Esophagus squamous epithelium (tissue), 5 donors: ENCODE data around the gene BRIP1. TPM values are rescaled to one million over a fixed set of nuclear protein-coding genes. Genes with fewer than 3 reads are reported as not detected.

ENCODE experiments used
- DNase-seq: peaks from one replicate; lab custom pipeline; 2025; lab: John Stamatoyannopoulos, UW
- H3K27ac ChIP-seq, 4 donors: fragments of 200-600 bp; sonication (generic); one replicate each; pipeline ENCODE4 v1.5.1; 2016 to 2019; ENCODE audit warnings: mild to moderate bottlenecking in 1 of 4
- H3K27me3 ChIP-seq, 4 donors: fragments of 200-600 bp; sonication (generic); 1 replicate in 3 of 4; 2 replicates in 1 of 4; pipeline versions ENCODE4 v1.5.1 to v1.6.0; 2017 to 2021; ENCODE audit warnings: antibody characterized with exemption in 1 of 4
- H3K36me3 ChIP-seq, 3 donors: fragments of 200-600 bp; sonication (generic); one replicate each; pipeline ENCODE4 v1.5.1; 2016 to 2019
- H3K4me1 ChIP-seq, 3 donors: fragments of 200-600 bp; sonication (generic); one replicate each; pipeline ENCODE4 v1.5.1; 2017 to 2019
- H3K4me3 ChIP-seq, 4 donors: fragments of 200-600 bp; sonication (generic); 1 replicate in 3 of 4; 2 replicates in 1 of 4; pipeline ENCODE4 v1.5.1; 2016 to 2019; ENCODE audit warnings: mild to moderate bottlenecking in 2 of 4, moderate library complexity in 1 of 4
- H3K9me3 ChIP-seq, 3 donors: fragments of 200-600 bp; sonication (generic); one replicate each; pipeline ENCODE4 v1.5.1; 2016 to 2019
- POLR2A ChIP-seq, 4 donors: fragments of 450-650 bp; IDR thresholded peaks; one replicate each; pipeline ENCODE4 v1.6.1; 2017; ENCODE audit warnings: antibody characterized with exemption in 4 of 4, mild to moderate bottlenecking in 4 of 4, moderate library complexity in 3 of 4
- WGBS, 2 donors: methylation state at CpG; one replicate each; pipeline ENCODE4 v1.1.5; 2018; 5-methylcytosine and 5-hydroxymethylcytosine counted together
- intact Hi-C: fragments of 100-400 bp; cut with DNase I; formaldehyde crosslinking; loops from one replicate; pipeline ENCODE4 v1.15.0; 2022
- total RNA-seq, 4 donors: library from RNA; depleted of rRNA; stranded (reverse); fragments of >200 nt; gene quantifications; one replicate each; pipeline ENCODE4 v1.1.0, GENCODE V29; 2016
- TF ChIP-seq, protein P1 (sequence below), 6 experiments: fragments of 450-650 bp in 4 of 6; fragments of 200-600 bp in 2 of 6; sonication (generic) in 2 of 6; IDR thresholded peaks; one replicate each; pipeline ENCODE4 v1.5.1; 2016 to 2019; ENCODE audit warnings: antibody characterized with exemption in 6 of 6, mild to moderate bottlenecking in 4 of 6, moderate library complexity in 4 of 6
- donor health status: DM: yes; HTN: yes; CAD: no.

The BRIP1 gene
- total RNA-seq, 4 donors from 2014 or later, result 1.6 to 7.0 (median 3.2) TPM

GRCh38 chr17:61812747-61813146 is 50.6 kb downstream of the BRIP1 start:
- Histone ChIP-seq H3K9me3 (no peaks in the 10 kb centered on the region), H3K27ac (no peak overlapping the region), H3K36me3 (no peaks in the 10 kb centered on the region), H3K27me3 (no peaks in the 10 kb centered on the region), H3K4me3 (no peak overlapping the region), H3K4me1 (no peaks in the 10 kb centered on the region)
- TF ChIP-seq, protein P1, sequence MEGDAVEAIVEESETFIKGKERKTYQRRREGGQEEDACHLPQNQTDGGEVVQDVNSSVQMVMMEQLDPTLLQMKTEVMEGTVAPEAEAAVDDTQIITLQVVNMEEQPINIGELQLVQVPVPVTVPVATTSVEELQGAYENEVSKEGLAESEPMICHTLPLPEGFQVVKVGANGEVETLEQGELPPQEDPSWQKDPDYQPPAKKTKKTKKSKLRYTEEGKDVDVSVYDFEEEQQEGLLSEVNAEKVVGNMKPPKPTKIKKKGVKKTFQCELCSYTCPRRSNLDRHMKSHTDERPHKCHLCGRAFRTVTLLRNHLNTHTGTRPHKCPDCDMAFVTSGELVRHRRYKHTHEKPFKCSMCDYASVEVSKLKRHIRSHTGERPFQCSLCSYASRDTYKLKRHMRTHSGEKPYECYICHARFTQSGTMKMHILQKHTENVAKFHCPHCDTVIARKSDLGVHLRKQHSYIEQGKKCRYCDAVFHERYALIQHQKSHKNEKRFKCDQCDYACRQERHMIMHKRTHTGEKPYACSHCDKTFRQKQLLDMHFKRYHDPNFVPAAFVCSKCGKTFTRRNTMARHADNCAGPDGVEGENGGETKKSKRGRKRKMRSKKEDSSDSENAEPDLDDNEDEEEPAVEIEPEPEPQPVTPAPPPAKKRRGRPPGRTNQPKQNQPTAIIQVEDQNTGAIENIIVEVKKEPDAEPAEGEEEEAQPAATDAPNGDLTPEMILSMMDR (IDR thresholded peaks at IDR 0.05), result no peak
- TF ChIP-seq POLR2A (IDR thresholded peaks at IDR 0.05), result no peak
- intact Hi-C loops, result no loop called here
- no peak for DNase-seq
- 61 to 63% methylated on average over 2 of the region's 2 CpGs for WGBS, 2 donors

- no peaks in the 10 kb centered on the region for H3K4me1 ChIP-seq
- H3K27me3 ChIP-seq, result no peaks in the 10 kb centered on the region
- TF ChIP-seq, protein P1 (IDR thresholded peaks at IDR 0.05), result no peak
- no peak for TF ChIP-seq POLR2A (IDR thresholded peaks at IDR 0.05)
- H3K4me3 ChIP-seq, result no peak overlapping the region
- 37 to 82% methylated on average over 2 of the region's 2 CpGs for WGBS, 2 donors
- H3K27ac ChIP-seq, result no peak overlapping the region
- no peaks in the 10 kb centered on the region for H3K9me3 ChIP-seq
- H3K36me3 ChIP-seq, result no peaks in the 10 kb centered on the region
- intact Hi-C loops, result no loop called here
- DNase-seq, result no peak
Measured at GRCh38 chr17:61809816-61810392, 53.4 kb downstream of the BRIP1 start.

DNA sequence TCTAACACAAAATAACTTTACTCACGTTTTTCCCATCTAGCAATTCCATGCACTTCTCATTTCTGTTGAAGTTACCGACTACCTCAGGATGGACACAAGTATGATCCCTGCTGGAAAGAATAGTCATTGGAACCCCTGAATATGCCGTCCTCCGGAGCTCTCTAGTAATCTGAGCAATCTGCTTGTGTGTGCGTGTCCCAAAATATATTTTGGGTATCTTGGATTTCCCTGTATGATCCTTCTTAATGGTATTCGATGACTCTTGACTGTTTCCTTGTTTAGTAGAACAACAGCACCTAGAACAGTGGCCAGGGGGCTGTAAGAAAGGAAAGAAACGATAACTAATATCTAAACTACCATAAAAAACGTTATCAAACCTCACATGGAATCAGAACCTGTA is 54.9 kb downstream of the BRIP1 start:
- H3K9me3 ChIP-seq, result no peaks in the 10 kb centered on the region
- no peak for TF ChIP-seq POLR2A (IDR thresholded peaks at IDR 0.05)
- TF ChIP-seq, protein P1 (IDR thresholded peaks at IDR 0.05), result no peak
- H3K27ac ChIP-seq, result no peak overlapping the region
- intact Hi-C loops, result no loop called here
- no peak overlapping the region for H3K4me3 ChIP-seq
- H3K27me3 ChIP-seq, result no peaks in the 10 kb centered on the region
- DNase-seq, result no peak
- 91 to 94% methylated on average over 8 of the region's 8 CpGs for WGBS, 2 donors
- no peaks in the 10 kb centered on the region for H3K4me1 ChIP-seq
- H3K36me3 ChIP-seq, result no peaks in the 10 kb centered on the region

- intact Hi-C loops, result no loop called here
- DNase-seq, result no peak
- H3K4me3 ChIP-seq, result no peak overlapping the region
- 86 to 100% methylated on average over 1 of the region's 1 CpG for WGBS, 2 donors
- no peaks in the 10 kb centered on the region for H3K9me3 ChIP-seq
- no peak overlapping the region for H3K27ac ChIP-seq
- no peaks in the 10 kb centered on the region for H3K36me3 ChIP-seq
- H3K27me3 ChIP-seq, result no peaks in the 10 kb centered on the region
- no peaks in the 10 kb centered on the region for H3K4me1 ChIP-seq
- TF ChIP-seq, protein P1 (IDR thresholded peaks at IDR 0.05), result no peak
- TF ChIP-seq POLR2A (IDR thresholded peaks at IDR 0.05), result no peak
Measured at GRCh38 chr17:61806936-61807335, 56.4 kb downstream of the BRIP1 start.

DNA sequence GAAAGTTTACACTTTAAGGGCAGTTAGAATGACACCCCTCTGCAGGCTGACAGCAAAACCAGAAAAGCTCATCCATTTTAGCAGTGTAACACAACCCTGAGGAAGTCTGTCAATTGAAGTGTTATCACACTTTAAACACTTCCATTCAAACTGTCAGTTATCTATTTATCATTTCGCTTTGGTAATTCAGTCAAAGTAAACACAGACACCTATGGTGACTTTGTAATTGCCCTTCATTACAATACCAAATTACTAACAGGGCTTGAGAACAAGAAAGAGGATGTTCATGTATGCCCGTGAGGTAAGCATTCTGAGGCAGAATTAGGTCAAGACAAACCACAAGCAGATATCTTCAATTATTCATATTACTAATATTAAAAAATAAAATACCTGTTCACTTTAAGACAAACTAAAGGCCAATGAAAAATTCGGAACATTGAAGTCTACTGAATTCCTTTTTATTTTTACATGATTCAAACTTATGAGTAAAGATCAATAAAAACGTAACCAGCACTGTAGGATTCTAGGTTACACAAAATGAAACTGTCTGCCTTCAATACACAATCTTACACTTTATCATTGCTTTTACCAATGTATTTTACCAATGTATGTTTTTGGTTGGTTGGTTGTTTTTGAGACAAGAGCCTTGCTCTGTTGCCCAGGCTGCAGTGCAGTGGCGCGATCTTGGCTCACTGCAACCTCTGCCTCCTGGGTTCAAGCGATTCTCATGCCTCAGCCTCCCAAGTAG is 57.1 kb downstream of the BRIP1 start:
- Histone ChIP-seq H3K4me3 (no peak overlapping the region), H3K9me3 (no peaks in the 10 kb centered on the region), H3K4me1 (no peaks in the 10 kb centered on the region), H3K27ac (no peak overlapping the region), H3K36me3 (no peaks in the 10 kb centered on the region), H3K27me3 (no peaks in the 10 kb centered on the region)
- WGBS, 2 donors, result 85 to 88% methylated on average over 7 of the region's 7 CpGs
- DNase-seq, result no peak
- TF ChIP-seq, protein P1 (IDR thresholded peaks at IDR 0.05), result no peak
- TF ChIP-seq POLR2A (IDR thresholded peaks at IDR 0.05), result no peak
- intact Hi-C loops, result no loop called here
